Measurements from ENCODE around the gene ARHGAP26.

GRCh38 chr5:143249851-143250250 is 479.7 kb downstream of the ARHGAP26 start:
- TF ChIP-seq CTCF (optimal IDR thresholded peaks at IDR 0.05 in 1 of 3, IDR thresholded peaks at IDR 0.05 in 1 of 3, conservative IDR thresholded peaks at IDR 0.05 in 1 of 3; ENCODE audit: extremely low read depth in 1 of 3, insufficient read depth in 2 of 3, low read length in 3 of 3) (no peak), EZH2 (IDR thresholded peaks at IDR 0.05; ENCODE audit: low read length) (no peak)

Measured in keratinocyte (primary cell).